Breast epithelium (tissue), 3 donors: ENCODE measurements around the gene MRPL11.

Experiments used
- POLR2A ChIP-seq: fragments of 450-650 bp; IDR thresholded peaks from one replicate; pipeline ENCODE4 v1.6.1; 2016; ENCODE audit warnings: antibody characterized with exemption, mild to moderate bottlenecking, moderate library complexity
- TF ChIP-seq, protein P1 (sequence below), 3 donors: fragments of 450-650 bp; IDR thresholded peaks; one replicate each; pipeline ENCODE4 v1.5.1; 2016 to 2017; ENCODE audit warnings: antibody characterized with exemption in 3 of 3, mild to moderate bottlenecking in 3 of 3, moderate library complexity in 3 of 3

DNA sequence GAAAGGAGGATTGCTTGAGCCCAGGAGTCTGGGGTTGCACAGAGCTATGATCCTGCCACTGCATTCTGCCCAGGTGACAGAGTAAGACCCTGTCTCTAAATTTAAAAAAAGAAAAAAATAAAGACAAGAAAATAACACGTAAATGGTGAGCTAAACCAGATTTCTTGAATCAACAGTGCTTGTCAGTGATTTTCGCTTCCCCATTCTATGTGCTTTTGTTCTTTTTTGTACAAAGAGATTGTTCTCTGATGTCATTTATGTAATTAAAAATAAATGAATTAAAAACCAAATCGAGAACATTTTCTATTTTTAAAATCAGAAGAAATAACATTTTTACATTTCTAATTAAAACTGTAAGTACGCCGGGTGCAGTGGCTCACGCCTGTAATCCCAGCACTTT lies 47.3 kb downstream of the MRPL11 start:
- TF ChIP-seq POLR2A, result no peak
- TF ChIP-seq, protein P1, sequence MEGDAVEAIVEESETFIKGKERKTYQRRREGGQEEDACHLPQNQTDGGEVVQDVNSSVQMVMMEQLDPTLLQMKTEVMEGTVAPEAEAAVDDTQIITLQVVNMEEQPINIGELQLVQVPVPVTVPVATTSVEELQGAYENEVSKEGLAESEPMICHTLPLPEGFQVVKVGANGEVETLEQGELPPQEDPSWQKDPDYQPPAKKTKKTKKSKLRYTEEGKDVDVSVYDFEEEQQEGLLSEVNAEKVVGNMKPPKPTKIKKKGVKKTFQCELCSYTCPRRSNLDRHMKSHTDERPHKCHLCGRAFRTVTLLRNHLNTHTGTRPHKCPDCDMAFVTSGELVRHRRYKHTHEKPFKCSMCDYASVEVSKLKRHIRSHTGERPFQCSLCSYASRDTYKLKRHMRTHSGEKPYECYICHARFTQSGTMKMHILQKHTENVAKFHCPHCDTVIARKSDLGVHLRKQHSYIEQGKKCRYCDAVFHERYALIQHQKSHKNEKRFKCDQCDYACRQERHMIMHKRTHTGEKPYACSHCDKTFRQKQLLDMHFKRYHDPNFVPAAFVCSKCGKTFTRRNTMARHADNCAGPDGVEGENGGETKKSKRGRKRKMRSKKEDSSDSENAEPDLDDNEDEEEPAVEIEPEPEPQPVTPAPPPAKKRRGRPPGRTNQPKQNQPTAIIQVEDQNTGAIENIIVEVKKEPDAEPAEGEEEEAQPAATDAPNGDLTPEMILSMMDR (IDR thresholded peaks at IDR 0.05), result no peak
